ENCODE measurements around the gene GALNT7. TPM values are rescaled to one million over a fixed set of nuclear protein-coding genes. Genes with fewer than 3 reads are reported as not detected.

Gene GALNT7
- total RNA-seq, 1 donor = 18.8 TPM

DNA sequence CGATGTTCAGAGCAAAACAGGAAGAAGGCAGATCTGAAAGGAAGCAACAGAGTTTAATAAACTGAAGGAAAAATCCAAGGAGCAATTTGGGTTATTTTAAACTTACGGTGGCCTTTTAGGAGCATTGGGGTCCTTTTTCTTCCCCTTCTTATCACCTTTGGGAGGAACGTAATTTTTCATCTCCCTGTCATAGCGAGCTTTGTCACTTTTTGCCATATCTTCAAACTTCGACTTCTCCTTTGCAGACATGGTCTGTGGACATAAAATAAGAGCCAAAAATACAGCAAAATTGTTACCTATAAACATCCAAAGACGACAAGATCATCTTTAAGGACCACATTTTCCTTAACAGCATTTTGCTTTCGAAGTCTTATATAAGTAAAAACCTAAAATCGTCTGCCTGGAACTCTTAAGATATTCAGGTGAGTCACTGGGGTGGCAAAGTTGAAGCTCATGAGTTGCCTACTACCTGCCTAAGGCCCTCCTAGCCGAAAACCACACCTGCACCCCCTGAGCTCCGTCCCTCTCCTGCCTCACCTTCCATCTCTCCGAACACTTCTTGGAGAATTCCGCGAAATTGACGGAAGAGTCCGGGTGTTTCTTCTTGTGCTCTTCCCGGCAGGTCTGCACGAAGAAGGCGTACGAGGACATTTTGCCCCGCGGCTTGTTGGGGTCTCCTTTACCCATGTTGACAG lies 164.5 kb downstream of the GALNT7 start:
- peak; percentile 78 for DNase-seq (ENCODE audit: insufficient read length, low spot score, missing footprints)
- Histone ChIP-seq H4K20me1 (ENCODE audit: insufficient read depth, low read length) (peaks cover 15% of the 10 kb centered on the region), H3K4me1 (ENCODE audit: insufficient read depth, low read length) (peaks cover 30% of the 10 kb centered on the region), H3K27me3 (ENCODE audit: insufficient read depth, low read length) (no peaks in the 10 kb centered on the region), H2AFZ (ENCODE audit: low read length) (no peak overlapping the region), H3K27ac (ENCODE audit: low read depth, low read length) (peak overlapping the region; percentile 57), H3K36me3 (ENCODE audit: insufficient read depth, low read length) (peaks cover 41% of the 10 kb centered on the region), H3K4me2 (ENCODE audit: insufficient read depth, low read length) (peak overlapping the region; percentile 93), H3K4me3 (ENCODE audit: insufficient read depth, low read length) (peak overlapping the region; percentile 95), H3K9me3 (ENCODE audit: low read depth, low read length) (no peaks in the 10 kb centered on the region), H3K79me2 (ENCODE audit: insufficient read depth, low read length) (peaks cover 31% of the 10 kb centered on the region)
- TF ChIP-seq, protein P1, sequence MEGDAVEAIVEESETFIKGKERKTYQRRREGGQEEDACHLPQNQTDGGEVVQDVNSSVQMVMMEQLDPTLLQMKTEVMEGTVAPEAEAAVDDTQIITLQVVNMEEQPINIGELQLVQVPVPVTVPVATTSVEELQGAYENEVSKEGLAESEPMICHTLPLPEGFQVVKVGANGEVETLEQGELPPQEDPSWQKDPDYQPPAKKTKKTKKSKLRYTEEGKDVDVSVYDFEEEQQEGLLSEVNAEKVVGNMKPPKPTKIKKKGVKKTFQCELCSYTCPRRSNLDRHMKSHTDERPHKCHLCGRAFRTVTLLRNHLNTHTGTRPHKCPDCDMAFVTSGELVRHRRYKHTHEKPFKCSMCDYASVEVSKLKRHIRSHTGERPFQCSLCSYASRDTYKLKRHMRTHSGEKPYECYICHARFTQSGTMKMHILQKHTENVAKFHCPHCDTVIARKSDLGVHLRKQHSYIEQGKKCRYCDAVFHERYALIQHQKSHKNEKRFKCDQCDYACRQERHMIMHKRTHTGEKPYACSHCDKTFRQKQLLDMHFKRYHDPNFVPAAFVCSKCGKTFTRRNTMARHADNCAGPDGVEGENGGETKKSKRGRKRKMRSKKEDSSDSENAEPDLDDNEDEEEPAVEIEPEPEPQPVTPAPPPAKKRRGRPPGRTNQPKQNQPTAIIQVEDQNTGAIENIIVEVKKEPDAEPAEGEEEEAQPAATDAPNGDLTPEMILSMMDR (IDR thresholded peaks at IDR 0.05; ENCODE audit: extremely low read depth, low read depth, low read length) = no peak

DNA sequence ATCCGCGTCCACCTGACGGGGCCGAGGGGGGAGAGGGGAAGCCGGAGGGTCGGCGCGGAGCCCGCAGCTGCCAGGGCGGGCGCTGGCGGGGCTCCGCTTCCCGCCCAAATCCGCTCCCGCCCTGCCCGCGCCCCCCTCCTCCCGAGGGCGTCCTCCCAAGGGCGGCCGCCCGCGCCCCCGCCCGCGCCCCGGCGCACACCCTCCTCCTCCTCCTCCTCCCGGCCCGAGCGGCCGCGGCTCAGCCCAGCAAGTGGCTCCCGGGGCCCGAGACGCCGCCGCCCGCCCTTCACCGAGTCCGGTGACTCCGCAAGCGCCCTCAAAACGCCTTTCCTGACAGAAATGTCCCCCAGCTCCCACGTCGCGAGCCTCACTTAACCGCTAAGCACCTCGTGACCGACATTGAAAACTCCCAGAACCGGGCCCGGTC lies 165.1 kb downstream of the GALNT7 start:
- peaks cover 36% of the 10 kb centered on the region for H3K36me3 ChIP-seq (ENCODE audit: insufficient read depth, low read length)
- peak overlapping the region; percentile 95 for H3K4me3 ChIP-seq (ENCODE audit: insufficient read depth, low read length)
- peaks cover 15% of the 10 kb centered on the region for H4K20me1 ChIP-seq (ENCODE audit: insufficient read depth, low read length)
- DNase-seq (ENCODE audit: insufficient read length, low spot score, missing footprints) = peak; percentile 46
- no peaks in the 10 kb centered on the region for H3K27me3 ChIP-seq (ENCODE audit: insufficient read depth, low read length)
- peak overlapping the region; percentile 98 for H3K27ac ChIP-seq (ENCODE audit: low read depth, low read length)
- H2AFZ ChIP-seq (ENCODE audit: low read length) = peak overlapping the region; percentile 83
- TF ChIP-seq, protein P1 (IDR thresholded peaks at IDR 0.05; ENCODE audit: extremely low read depth, low read depth, low read length) = no peak
- H3K4me1 ChIP-seq (ENCODE audit: insufficient read depth, low read length) = peaks cover 30% of the 10 kb centered on the region
- H3K9me3 ChIP-seq (ENCODE audit: low read depth, low read length) = no peaks in the 10 kb centered on the region
- H3K4me2 ChIP-seq (ENCODE audit: insufficient read depth, low read length) = peak overlapping the region; percentile 93
- H3K79me2 ChIP-seq (ENCODE audit: insufficient read depth, low read length) = peaks cover 31% of the 10 kb centered on the region

GRCh38 chr4:173334085-173334890 lies 165.7 kb downstream of the GALNT7 start, which contains the start of gene HMGB2:
HMGB2 (minus strand) TSS chr4:173334358; CDS start chr4:173333649, 709 bp downstream.
- H3K27me3 ChIP-seq (ENCODE audit: insufficient read depth, low read length) = no peaks in the 10 kb centered on the region
- peaks cover 31% of the 10 kb centered on the region for H3K79me2 ChIP-seq (ENCODE audit: insufficient read depth, low read length)
- H4K20me1 ChIP-seq (ENCODE audit: insufficient read depth, low read length) = peaks cover 15% of the 10 kb centered on the region
- H3K36me3 ChIP-seq (ENCODE audit: insufficient read depth, low read length) = peaks cover 30% of the 10 kb centered on the region
- peak; percentile 98 for DNase-seq (ENCODE audit: insufficient read length, low spot score, missing footprints)
- H3K4me3 ChIP-seq (ENCODE audit: insufficient read depth, low read length) = peak within 1 kb of the TSS; percentile 95
- H2AFZ ChIP-seq (ENCODE audit: low read length) = peak within 1 kb of the TSS; percentile 94
- peak within 1 kb of the TSS; percentile 93 for H3K4me2 ChIP-seq (ENCODE audit: insufficient read depth, low read length)
- H3K27ac ChIP-seq (ENCODE audit: low read depth, low read length) = peak within 1 kb of the TSS; percentile 98
- TF ChIP-seq, protein P1 (IDR thresholded peaks at IDR 0.05; ENCODE audit: extremely low read depth, low read depth, low read length) = no peak
- peaks cover 30% of the 10 kb centered on the region for H3K4me1 ChIP-seq (ENCODE audit: insufficient read depth, low read length)
- no peaks in the 10 kb centered on the region for H3K9me3 ChIP-seq (ENCODE audit: low read depth, low read length)

All from osteoblast (primary cell).